Trophoblast cell (in vitro differentiated cells and primary cell): ENCODE data around the gene LRRC2.
"Not testable (repeated sequence)": the region's sequence is repeated elsewhere in the genome, so short reads cannot be mapped to it uniquely, and the experiment has no call there.

ENCODE experiments used
- DNase-seq, 2 donors: peaks; one replicate each; pipeline ENCODE4 v3.0.0-alpha.2; 2016
- H2AFZ ChIP-seq: 2 replicates; pipeline ENCODE4 v1.6.1; 2013; ENCODE audit warnings: low read length, moderate library complexity, mild to moderate bottlenecking; ENCODE audit not compliant: insufficient read depth, poor library complexity
- H2AK5ac ChIP-seq: 2 replicates; pipeline ENCODE4 v1.6.1; 2013; ENCODE audit warnings: mild to moderate bottlenecking, low read length
- H2BK120ac ChIP-seq: 2 replicates; pipeline ENCODE4 v1.6.1; 2013; ENCODE audit warnings: low read length, mild to moderate bottlenecking, moderate library complexity; ENCODE audit not compliant: insufficient read depth, poor library complexity
- H2BK12ac ChIP-seq: 2 replicates; pipeline ENCODE4 v1.6.1; 2013; ENCODE audit warnings: mild to moderate bottlenecking, low read length, moderate library complexity
- H2BK5ac ChIP-seq: 2 replicates; pipeline ENCODE4 v1.6.1; 2013; ENCODE audit warnings: low read length, low read depth, moderate library complexity, mild to moderate bottlenecking; ENCODE audit not compliant: poor library complexity
- H3K14ac ChIP-seq: 2 replicates; pipeline ENCODE4 v1.6.1; 2013; ENCODE audit warnings: mild to moderate bottlenecking, low read length
- H3K18ac ChIP-seq: 2 replicates; pipeline ENCODE4 v1.6.1; 2013; ENCODE audit warnings: mild to moderate bottlenecking, low read length
- H3K23ac ChIP-seq: 2 replicates; pipeline ENCODE4 v1.6.1; 2013; ENCODE audit warnings: low read length
- H3K27ac ChIP-seq: 2 replicates; pipeline ENCODE4 v1.5.1; 2013; ENCODE audit warnings: low read depth, mild to moderate bottlenecking, inconsistent platforms, low read length, moderate library complexity
- H3K27me3 ChIP-seq: 2 replicates; pipeline ENCODE4 v1.6.1; 2013; ENCODE audit warnings: inconsistent platforms, mild to moderate bottlenecking, low read length, moderate library complexity; ENCODE audit not compliant: insufficient read depth
- H3K36me3 ChIP-seq, 2 experiments: 1 replicate in 1 of 2; 2 replicates in 1 of 2; pipeline ENCODE4 v1.6.1; 2013; ENCODE audit warnings: low read length in 2 of 2, mild to moderate bottlenecking in 2 of 2, moderate library complexity in 1 of 2; ENCODE audit not compliant: insufficient read depth in 2 of 2, control insufficient read depth in 1 of 2
- H3K4ac ChIP-seq: 2 replicates; pipeline ENCODE4 v1.6.1; 2013; ENCODE audit warnings: low read depth, mild to moderate bottlenecking, low read length, moderate library complexity
- H3K4me1 ChIP-seq, 2 experiments: 1 replicate in 1 of 2; 2 replicates in 1 of 2; pipeline ENCODE4 v1.6.1; 2013; ENCODE audit warnings: low read length in 2 of 2, mild to moderate bottlenecking in 2 of 2, moderate library complexity in 1 of 2; ENCODE audit not compliant: insufficient read depth in 2 of 2, control insufficient read depth in 1 of 2
- H3K4me2 ChIP-seq: 2 replicates; pipeline ENCODE4 v1.6.1; 2013; ENCODE audit warnings: inconsistent platforms, mild to moderate bottlenecking, low read length, moderate library complexity
- H3K4me3 ChIP-seq: 2 replicates; pipeline ENCODE4 v1.5.1; 2013; ENCODE audit warnings: mild to moderate bottlenecking, low read depth, low read length, inconsistent platforms
- H3K79me1 ChIP-seq: one replicate; pipeline ENCODE4 v1.6.1; 2013; ENCODE audit warnings: low read length
- H3K79me2 ChIP-seq: 2 replicates; pipeline ENCODE4 v1.6.1; 2013; ENCODE audit warnings: low read length, mild to moderate bottlenecking; ENCODE audit not compliant: control insufficient read depth, insufficient read depth, poor library complexity
- H3K9ac ChIP-seq: 2 replicates; pipeline ENCODE4 v1.6.1; 2013; ENCODE audit warnings: mild to moderate bottlenecking, low read length
- H3K9me3 ChIP-seq: 2 replicates; pipeline ENCODE4 v1.6.1; 2013; ENCODE audit warnings: low read depth, mild to moderate bottlenecking, control low read depth, inconsistent platforms, low read length; ENCODE audit not compliant: insufficient read depth
- H4K12ac ChIP-seq: 2 replicates; pipeline ENCODE4 v1.6.1; 2013; ENCODE audit warnings: low read depth, mild to moderate bottlenecking, low read length, moderate library complexity
- H4K8ac ChIP-seq: 2 replicates; pipeline ENCODE4 v1.6.1; 2013; ENCODE audit warnings: low read depth, mild to moderate bottlenecking, low read length, moderate library complexity
- H4K91ac ChIP-seq: one replicate; pipeline ENCODE4 v1.6.1; 2013; ENCODE audit warnings: low read depth, mild to moderate bottlenecking, low read length, moderate library complexity
- WGBS: extraction: QIAGEN DNeasy Blood & Tissue Kit; methylation state at CpG from one replicate; pipeline ENCODE4 v1.1.7; 2013; ENCODE audit warnings: missing lambda C conversion rate; ENCODE audit not compliant: insufficient read length, insufficient coverage; ENCODE audit errors: extremely low coverage; 5-methylcytosine and 5-hydroxymethylcytosine counted together

The LRRC2 gene

GRCh38 chr3:46538803-46539442 is 27.2 kb downstream of the LRRC2 start:
- Histone ChIP-seq H4K91ac (no peak overlapping the region), H2AK5ac (no peak overlapping the region), H3K4me1 (peaks cover 0 to 2% of the 10 kb centered on the region in 2 experiments), H2BK120ac (no peak overlapping the region), H3K79me2 (peaks cover 1% of the 10 kb centered on the region), H3K79me1 (peaks cover 3% of the 10 kb centered on the region), H3K27me3 (no peaks in the 10 kb centered on the region), H3K27ac (peak overlapping the region; percentile 23), H3K9me3 (no peaks in the 10 kb centered on the region), H4K8ac (no peak overlapping the region), H3K9ac (no peak overlapping the region), H2BK5ac (no peak overlapping the region), H3K4me3 (no peak overlapping the region), H2BK12ac (no peak overlapping the region), H3K4me2 (peak overlapping the region; percentile 44), H3K4ac (no peak overlapping the region), H3K36me3 (no peaks in the 10 kb centered on the region), H3K14ac (no peak overlapping the region), H4K12ac (no peak overlapping the region), H3K18ac (no peak overlapping the region), H2AFZ (no peak overlapping the region), H3K23ac (no peak overlapping the region)
- no CpG with 5 or more reads among the region's 14 CpGs for WGBS
- no peak for DNase-seq

GRCh38 chr3:46538425-46538802 is 27.7 kb downstream of the LRRC2 start:
- H2BK5ac ChIP-seq, H3K9me3 ChIP-seq, H4K8ac ChIP-seq, H4K12ac ChIP-seq, H3K9ac ChIP-seq, H3K27me3 ChIP-seq, H4K91ac ChIP-seq, H2BK12ac ChIP-seq, H3K4me2 ChIP-seq, H3K4ac ChIP-seq, H3K14ac ChIP-seq, H3K36me3 ChIP-seq, H2BK120ac ChIP-seq, H3K79me1 ChIP-seq, H3K4me3 ChIP-seq, H3K23ac ChIP-seq, H3K4me1 ChIP-seq, DNase-seq, H3K79me2 ChIP-seq, H2AK5ac ChIP-seq, H2AFZ ChIP-seq, H3K27ac ChIP-seq, H3K18ac ChIP-seq: not testable (repeated sequence)
- WGBS = no CpG with 5 or more reads among the region's 5 CpGs

- H3K27ac ChIP-seq = no peak overlapping the region
- H3K9me3 ChIP-seq = no peaks in the 10 kb centered on the region
Observed at GRCh38 chr3:46537779-46538178, 28.3 kb downstream of the LRRC2 start.

GRCh38 chr3:46537316-46537715 is 28.8 kb downstream of the LRRC2 start:
- no peak overlapping the region for H3K27ac ChIP-seq
- H2BK120ac ChIP-seq = no peak overlapping the region
- H4K91ac ChIP-seq = no peak overlapping the region
- H3K9ac ChIP-seq = no peak overlapping the region
- H3K9me3 ChIP-seq = no peaks in the 10 kb centered on the region
- H3K79me1 ChIP-seq = no peaks in the 10 kb centered on the region
- H4K8ac ChIP-seq = no peak overlapping the region
- no peak overlapping the region for H2AK5ac ChIP-seq
- no peak overlapping the region for H3K4ac ChIP-seq
- H3K14ac ChIP-seq = no peak overlapping the region
- H3K4me3 ChIP-seq = no peak overlapping the region
- H2AFZ ChIP-seq = no peak overlapping the region
- no peak overlapping the region for H2BK5ac ChIP-seq
- H3K18ac ChIP-seq = no peak overlapping the region
- H3K27me3 ChIP-seq = no peaks in the 10 kb centered on the region
- H3K79me2 ChIP-seq = no peaks in the 10 kb centered on the region
- H3K36me3 ChIP-seq = no peaks in the 10 kb centered on the region
- DNase-seq = no peak
- H3K4me1 ChIP-seq = peaks cover 0 to 2% of the 10 kb centered on the region in 2 experiments
- no peak overlapping the region for H3K4me2 ChIP-seq
- no peak overlapping the region for H4K12ac ChIP-seq
- no peak overlapping the region for H2BK12ac ChIP-seq
- no peak overlapping the region for H3K23ac ChIP-seq
- no CpG with 5 or more reads among the region's 1 CpG for WGBS

More at GRCh38 chr3:46537779-46538178, 28.3 kb downstream of the LRRC2 start:
- Histone ChIP-seq H3K14ac (no peak overlapping the region), H2BK12ac (no peak overlapping the region), H3K79me2 (peaks cover 1% of the 10 kb centered on the region), H2BK5ac (no peak overlapping the region), H2AK5ac (no peak overlapping the region), H3K4ac (no peak overlapping the region), H3K23ac (no peak overlapping the region), H4K12ac (no peak overlapping the region), H3K79me1 (peaks cover 2% of the 10 kb centered on the region), H3K4me2 (no peak overlapping the region), H3K4me1 (peaks cover 0 to 2% of the 10 kb centered on the region in 2 experiments), H4K91ac (no peak overlapping the region), H3K9ac (no peak overlapping the region), H2AFZ (no peak overlapping the region), H2BK120ac (no peak overlapping the region), H3K36me3 (no peaks in the 10 kb centered on the region), H3K4me3 (no peak overlapping the region), H3K27me3 (no peaks in the 10 kb centered on the region), H4K8ac (no peak overlapping the region), H3K18ac (no peak overlapping the region)
- no peak for DNase-seq
- no CpG with 5 or more reads among the region's 5 CpGs for WGBS
